ENCODE measurements around the gene KASH5. TPM values are rescaled to one million over a fixed set of nuclear protein-coding genes. Genes with fewer than 3 reads are reported as not detected.

The KASH5 gene
- total and polyA plus RNA-seq, 2 of the 13 experiments (the other 11 are each of a cell fraction or from before 2014, with no cell fraction given) = not detected

DNA sequence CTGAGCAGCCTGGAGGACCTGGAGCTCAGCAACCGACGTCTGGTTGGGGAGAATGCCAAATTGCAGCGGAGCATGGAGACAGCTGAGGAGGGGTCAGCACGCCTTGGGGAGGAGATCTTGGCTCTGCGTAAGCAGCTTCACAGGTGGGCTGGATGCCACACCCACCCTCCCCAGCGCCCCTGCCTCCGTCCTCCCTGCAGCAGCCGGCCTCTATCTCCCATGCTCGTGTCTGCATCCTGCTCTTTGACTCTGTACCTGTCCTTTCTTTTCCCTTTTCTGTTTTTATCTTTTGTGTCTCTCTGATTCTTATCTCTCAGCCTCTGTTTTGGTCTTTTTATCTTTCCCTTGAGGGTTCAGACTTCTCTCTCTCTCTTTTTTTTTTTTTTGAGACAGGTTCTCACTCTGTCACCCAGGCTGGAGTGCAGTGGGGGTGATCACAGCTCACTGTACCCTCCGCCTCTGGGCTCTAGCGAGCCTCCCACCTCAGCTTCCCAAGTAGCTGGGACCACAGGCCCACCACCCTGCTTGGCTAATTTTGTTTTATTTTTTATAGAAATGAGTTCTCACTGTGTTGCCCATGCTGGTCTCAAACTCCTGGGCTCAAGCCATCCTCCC lies 10.1 kb downstream of the KASH5 start:
- no peak for TF ChIP-seq TEAD2 (CRISPR knock-in tag; IDR thresholded peaks at IDR 0.05)
- TF ChIP-seq ZNF329 (CRISPR knock-in tag; IDR thresholded peaks at IDR 0.05; ENCODE audit: low read depth) = no peak
- no peak for TF ChIP-seq CREM (IDR thresholded peaks at IDR 0.05)
- no peak for TF ChIP-seq CREM (CRISPR knock-in tag; IDR thresholded peaks at IDR 0.05)
- TF ChIP-seq BRD4 (CRISPR knock-in tag; IDR thresholded peaks at IDR 0.05) = no peak
- no peak for TF ChIP-seq PHF20 (CRISPR knock-in tag; IDR thresholded peaks at IDR 0.05)
- TF ChIP-seq, protein P1, sequence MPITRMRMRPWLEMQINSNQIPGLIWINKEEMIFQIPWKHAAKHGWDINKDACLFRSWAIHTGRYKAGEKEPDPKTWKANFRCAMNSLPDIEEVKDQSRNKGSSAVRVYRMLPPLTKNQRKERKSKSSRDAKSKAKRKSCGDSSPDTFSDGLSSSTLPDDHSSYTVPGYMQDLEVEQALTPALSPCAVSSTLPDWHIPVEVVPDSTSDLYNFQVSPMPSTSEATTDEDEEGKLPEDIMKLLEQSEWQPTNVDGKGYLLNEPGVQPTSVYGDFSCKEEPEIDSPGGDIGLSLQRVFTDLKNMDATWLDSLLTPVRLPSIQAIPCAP (CRISPR knock-in tag; IDR thresholded peaks at IDR 0.05; ENCODE audit: low read depth) = no peak
- TF ChIP-seq, protein P2, sequence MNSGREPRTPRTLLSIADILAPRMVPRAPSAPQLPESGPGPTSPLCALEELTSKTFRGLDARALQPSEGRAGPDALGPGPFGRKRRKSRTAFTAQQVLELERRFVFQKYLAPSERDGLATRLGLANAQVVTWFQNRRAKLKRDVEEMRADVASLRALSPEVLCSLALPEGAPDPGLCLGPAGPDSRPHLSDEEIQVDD (CRISPR knock-in tag; IDR thresholded peaks at IDR 0.05; ENCODE audit: borderline replicate concordance) = no peak
- no peak for TF ChIP-seq RARG (CRISPR knock-in tag; IDR thresholded peaks at IDR 0.05; ENCODE audit: low read depth)
- TF ChIP-seq, protein P3, sequence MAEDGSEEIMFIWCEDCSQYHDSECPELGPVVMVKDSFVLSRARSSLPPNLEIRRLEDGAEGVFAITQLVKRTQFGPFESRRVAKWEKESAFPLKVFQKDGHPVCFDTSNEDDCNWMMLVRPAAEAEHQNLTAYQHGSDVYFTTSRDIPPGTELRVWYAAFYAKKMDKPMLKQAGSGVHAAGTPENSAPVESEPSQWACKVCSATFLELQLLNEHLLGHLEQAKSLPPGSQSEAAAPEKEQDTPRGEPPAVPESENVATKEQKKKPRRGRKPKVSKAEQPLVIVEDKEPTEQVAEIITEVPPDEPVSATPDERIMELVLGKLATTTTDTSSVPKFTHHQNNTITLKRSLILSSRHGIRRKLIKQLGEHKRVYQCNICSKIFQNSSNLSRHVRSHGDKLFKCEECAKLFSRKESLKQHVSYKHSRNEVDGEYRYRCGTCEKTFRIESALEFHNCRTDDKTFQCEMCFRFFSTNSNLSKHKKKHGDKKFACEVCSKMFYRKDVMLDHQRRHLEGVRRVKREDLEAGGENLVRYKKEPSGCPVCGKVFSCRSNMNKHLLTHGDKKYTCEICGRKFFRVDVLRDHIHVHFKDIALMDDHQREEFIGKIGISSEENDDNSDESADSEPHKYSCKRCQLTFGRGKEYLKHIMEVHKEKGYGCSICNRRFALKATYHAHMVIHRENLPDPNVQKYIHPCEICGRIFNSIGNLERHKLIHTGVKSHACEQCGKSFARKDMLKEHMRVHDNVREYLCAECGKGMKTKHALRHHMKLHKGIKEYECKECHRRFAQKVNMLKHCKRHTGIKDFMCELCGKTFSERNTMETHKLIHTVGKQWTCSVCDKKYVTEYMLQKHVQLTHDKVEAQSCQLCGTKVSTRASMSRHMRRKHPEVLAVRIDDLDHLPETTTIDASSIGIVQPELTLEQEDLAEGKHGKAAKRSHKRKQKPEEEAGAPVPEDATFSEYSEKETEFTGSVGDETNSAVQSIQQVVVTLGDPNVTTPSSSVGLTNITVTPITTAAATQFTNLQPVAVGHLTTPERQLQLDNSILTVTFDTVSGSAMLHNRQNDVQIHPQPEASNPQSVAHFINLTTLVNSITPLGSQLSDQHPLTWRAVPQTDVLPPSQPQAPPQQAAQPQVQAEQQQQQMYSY (CRISPR knock-in tag; IDR thresholded peaks at IDR 0.05) = no peak
- TF ChIP-seq HOXD1 (CRISPR knock-in tag; IDR thresholded peaks at IDR 0.05) = no peak
- TF ChIP-seq ZNF382 (CRISPR knock-in tag; IDR thresholded peaks at IDR 0.05; ENCODE audit: borderline replicate concordance) = no peak
- TF ChIP-seq SP4 (CRISPR knock-in tag; IDR thresholded peaks at IDR 0.05) = no peak
- no peak for TF ChIP-seq ZNF350 (CRISPR knock-in tag; IDR thresholded peaks at IDR 0.05; ENCODE audit: borderline replicate concordance, low read depth)
- TF ChIP-seq, protein P4, sequence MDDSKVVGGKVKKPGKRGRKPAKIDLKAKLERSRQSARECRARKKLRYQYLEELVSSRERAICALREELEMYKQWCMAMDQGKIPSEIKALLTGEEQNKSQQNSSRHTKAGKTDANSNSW (CRISPR knock-in tag; IDR thresholded peaks at IDR 0.05; ENCODE audit: borderline replicate concordance) = no peak
- BruUV-seq (replicated peaks) = no TSS peak
- H3K4me3 ChIP-seq (replicated peaks in 1 of 3; ENCODE audit: insufficient read depth in 1 of 3, low read depth in 2 of 3, low read length in 3 of 3) = no peak overlapping the region
- no peak overlapping the region for H3K27ac ChIP-seq (ENCODE audit: extremely low read length, insufficient read depth, low read length)
- H3K27me3 ChIP-seq (ENCODE audit: control insufficient read depth in 1 of 2, insufficient read depth in 2 of 2, low read length in 2 of 2) = peaks cover 6 to 45% of the 10 kb centered on the region in 2 experiments; a peak in 3 of 5 replicates
- intact Hi-C loops (cut with micrococcal nuclease; ENCODE audit: unreplicated experiment) = no loop called here
- no peak overlapping the region for H3K9ac ChIP-seq (ENCODE audit: insufficient read depth, low read depth, low read length)
- in situ Hi-C loops (cut with HindIII; ENCODE audit: extremely low pct_ligation_motif_present, low pct_unique_long_range_greater_than_20kb) = no loop called here
- 0 out of 2 replicates have a peak, but pooled peaks cover 13% of the 10 kb centered on the region for H3K4me1 ChIP-seq (ENCODE audit: insufficient read depth, low read length)
- H3K4me2 ChIP-seq (ENCODE audit: low read depth, low read length) = no peak overlapping the region
- H3K36me3 ChIP-seq (replicated peaks in 1 of 2; ENCODE audit: control insufficient read depth in 1 of 2, insufficient read depth in 2 of 2, low read length in 2 of 2) = no peaks in the 10 kb centered on the region
- CTCF ChIA-PET (ENCODE audit: low intra/inter-chr PET ratio, low total read pairs) = no interaction called here
- no peaks in the 10 kb centered on the region for H4K20me1 ChIP-seq (ENCODE audit: insufficient read depth, low read length)
- no peak for ATAC-seq
- no peaks in the 10 kb centered on the region for H3K79me2 ChIP-seq (ENCODE audit: insufficient read depth, low read length)
- H2AFZ ChIP-seq (ENCODE audit: low read length) = no peak overlapping the region
- 45% methylated on average over 6 of the region's 11 CpGs for WGBS (ENCODE audit: low lambda C conversion rate)
- no peaks in the 10 kb centered on the region for H3K9me3 ChIP-seq (ENCODE audit: low read length)
- no peak for FAIRE-seq
- DNase-seq (ENCODE audit: low spot score) = no peak
- POLR2A ChIA-PET = no interaction called here

Data from HepG2 (cell line).